ENCODE measurements around the gene GPI. TPM values are rescaled to one million over a fixed set of nuclear protein-coding genes. Genes with fewer than 3 reads are reported as not detected.

GPI gene
- total RNA-seq, 1 donor, result 102 TPM

DNA sequence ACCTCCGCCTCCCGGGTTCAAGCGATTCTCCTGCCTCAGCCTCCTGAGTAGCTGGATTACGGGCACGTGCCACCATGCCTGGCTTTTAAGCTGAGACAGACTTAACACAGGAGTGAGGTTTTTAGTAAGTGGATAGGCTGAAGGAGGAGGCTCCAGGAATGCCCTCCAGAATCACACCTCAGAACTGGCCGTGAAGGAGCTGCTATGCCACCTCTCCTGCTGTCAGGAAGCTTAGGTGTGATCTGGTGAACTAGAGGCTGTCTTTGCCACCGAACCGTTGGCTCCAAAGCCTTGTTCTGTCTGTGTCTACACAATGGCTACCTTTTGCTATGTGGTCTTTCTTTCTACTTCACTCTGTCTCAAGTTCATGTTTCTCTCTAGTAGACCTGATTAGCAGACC lies 43.4 kb downstream of the GPI start:
- no peak for DNase-seq (ENCODE audit: low read depth)
- TF ChIP-seq, protein P1, sequence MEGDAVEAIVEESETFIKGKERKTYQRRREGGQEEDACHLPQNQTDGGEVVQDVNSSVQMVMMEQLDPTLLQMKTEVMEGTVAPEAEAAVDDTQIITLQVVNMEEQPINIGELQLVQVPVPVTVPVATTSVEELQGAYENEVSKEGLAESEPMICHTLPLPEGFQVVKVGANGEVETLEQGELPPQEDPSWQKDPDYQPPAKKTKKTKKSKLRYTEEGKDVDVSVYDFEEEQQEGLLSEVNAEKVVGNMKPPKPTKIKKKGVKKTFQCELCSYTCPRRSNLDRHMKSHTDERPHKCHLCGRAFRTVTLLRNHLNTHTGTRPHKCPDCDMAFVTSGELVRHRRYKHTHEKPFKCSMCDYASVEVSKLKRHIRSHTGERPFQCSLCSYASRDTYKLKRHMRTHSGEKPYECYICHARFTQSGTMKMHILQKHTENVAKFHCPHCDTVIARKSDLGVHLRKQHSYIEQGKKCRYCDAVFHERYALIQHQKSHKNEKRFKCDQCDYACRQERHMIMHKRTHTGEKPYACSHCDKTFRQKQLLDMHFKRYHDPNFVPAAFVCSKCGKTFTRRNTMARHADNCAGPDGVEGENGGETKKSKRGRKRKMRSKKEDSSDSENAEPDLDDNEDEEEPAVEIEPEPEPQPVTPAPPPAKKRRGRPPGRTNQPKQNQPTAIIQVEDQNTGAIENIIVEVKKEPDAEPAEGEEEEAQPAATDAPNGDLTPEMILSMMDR (IDR thresholded peaks at IDR 0.05; ENCODE audit: insufficient read depth, low read depth, low read length), result no peak
- no peak overlapping the region for H3K4me3 ChIP-seq (ENCODE audit: low read depth, low read length)

DNA sequence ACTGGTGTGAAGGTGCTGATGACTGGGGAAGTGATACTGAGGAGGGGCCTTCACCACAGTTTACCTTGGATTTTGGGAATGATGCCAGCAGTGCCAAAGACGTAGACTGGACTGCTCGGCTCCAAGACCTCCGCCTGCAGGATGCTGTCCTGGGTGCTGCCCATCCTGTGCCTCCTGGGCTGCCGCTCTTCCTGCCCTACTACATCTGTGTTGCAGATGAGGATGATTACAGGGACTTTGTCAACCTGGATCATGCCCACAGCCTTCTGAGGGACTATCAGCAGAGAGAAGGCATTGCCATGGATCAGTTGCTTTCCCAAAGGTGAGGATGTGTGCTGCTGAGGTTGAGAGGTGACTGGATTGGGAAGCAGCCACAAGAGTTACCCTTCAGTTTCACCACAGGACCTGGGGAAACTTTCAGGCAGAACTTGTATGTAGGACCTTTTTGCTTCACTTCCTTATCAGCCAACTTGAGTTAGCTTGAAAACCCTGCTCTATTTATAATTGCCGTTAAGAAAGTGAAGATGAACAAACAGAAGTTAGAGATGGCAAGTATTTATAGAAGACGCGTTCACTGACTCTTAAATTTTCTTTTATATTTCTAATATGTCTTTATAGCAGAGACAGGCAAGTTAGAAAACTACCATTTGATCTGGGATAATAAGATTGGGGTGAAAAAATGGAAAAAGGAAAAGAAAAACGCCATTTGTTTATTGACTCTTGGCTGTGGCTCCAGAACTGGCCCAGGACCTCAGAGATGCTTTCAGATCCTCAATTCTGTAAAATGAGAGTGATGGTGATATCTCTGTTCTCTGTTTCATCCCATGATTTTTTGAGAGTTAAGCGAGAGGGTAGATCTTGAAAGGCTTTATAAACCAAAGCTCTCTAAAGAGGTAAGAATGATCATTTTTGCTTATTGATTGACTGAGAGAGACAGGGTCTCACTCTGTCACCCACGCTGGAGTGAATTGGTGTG lies 44.5 kb downstream of the GPI start:
- TF ChIP-seq, protein P1 (IDR thresholded peaks at IDR 0.05; ENCODE audit: insufficient read depth, low read depth, low read length), result no peak
- no peak for DNase-seq (ENCODE audit: low read depth)
- no peak overlapping the region for H3K4me3 ChIP-seq (ENCODE audit: low read depth, low read length)

DNA sequence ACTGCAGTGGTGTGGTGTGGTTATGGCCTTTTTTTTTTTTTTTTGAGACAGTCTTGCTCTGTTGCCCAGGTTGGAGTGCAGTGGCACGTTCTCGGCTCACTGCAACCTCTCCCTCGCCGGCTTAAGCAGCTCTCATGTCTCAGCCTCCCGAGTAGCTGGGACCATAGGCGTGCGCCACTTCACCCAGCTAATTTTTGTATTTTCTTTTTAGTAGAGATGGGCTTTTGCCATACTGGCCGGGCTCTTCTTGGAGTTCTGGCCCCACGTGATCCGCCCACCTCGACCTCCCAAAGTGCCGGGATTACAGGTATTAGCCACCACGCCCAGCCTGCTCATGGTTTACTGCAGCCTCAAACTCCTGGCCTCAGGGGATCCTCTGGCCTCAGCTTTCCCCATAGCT lies 46.2 kb downstream of the GPI start:
- TF ChIP-seq, protein P1 (IDR thresholded peaks at IDR 0.05; ENCODE audit: insufficient read depth, low read depth, low read length), result no peak
- no peak overlapping the region for H3K4me3 ChIP-seq (ENCODE audit: low read depth, low read length)
- no peak for DNase-seq (ENCODE audit: low read depth)

DNA sequence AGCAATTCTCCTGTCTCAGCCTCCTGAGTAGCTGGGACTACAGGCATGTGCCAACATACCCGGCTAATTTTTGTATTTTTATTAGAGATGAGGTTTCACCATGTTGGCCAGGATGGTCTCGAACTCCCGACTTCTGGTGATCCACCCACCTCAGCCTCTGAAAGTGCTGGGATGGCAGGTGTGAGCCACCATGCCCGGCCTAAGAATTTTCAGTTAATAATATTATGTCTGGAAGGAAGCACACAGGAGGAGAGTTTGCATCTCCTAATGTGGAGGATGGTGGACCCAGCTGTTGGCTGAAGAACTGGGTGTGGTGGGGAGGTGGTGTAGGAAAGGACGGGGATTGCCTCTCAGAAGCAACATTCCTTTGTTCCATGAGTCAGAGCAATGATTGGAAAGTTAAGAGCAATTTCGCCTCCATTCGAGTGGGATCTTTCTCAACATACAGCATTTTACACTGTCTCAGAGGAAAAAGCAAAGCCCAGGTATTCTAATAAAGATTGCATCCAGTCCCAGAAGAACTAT lies 51.1 kb downstream of the GPI start:
- TF ChIP-seq, protein P1 (IDR thresholded peaks at IDR 0.05; ENCODE audit: insufficient read depth, low read depth, low read length), result no peak
- no peak overlapping the region for H3K4me3 ChIP-seq (ENCODE audit: low read depth, low read length)
- DNase-seq (ENCODE audit: low read depth), result no peak

DNA sequence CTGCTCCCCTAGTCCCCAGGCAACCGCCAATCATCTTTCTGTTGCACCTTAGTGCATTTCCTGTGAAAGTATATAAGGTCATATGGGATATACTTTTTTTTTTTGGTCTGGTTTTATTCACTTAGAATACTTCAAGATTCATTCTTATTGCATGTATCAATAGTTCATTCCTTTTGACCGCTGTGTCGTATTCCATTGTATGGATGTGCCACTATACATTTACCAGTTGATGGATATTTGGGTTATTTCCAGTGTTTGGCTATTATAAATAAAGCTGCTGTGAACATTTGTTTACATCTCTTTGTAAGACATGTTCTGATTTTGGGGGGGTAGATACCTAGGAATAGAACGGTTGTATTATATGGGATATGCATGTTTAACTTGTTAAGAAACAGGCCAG lies 53.3 kb downstream of the GPI start:
- TF ChIP-seq, protein P1 (IDR thresholded peaks at IDR 0.05; ENCODE audit: insufficient read depth, low read depth, low read length), result no peak
- no peak for DNase-seq (ENCODE audit: low read depth)
- H3K4me3 ChIP-seq (ENCODE audit: low read depth, low read length), result no peak overlapping the region

DNA sequence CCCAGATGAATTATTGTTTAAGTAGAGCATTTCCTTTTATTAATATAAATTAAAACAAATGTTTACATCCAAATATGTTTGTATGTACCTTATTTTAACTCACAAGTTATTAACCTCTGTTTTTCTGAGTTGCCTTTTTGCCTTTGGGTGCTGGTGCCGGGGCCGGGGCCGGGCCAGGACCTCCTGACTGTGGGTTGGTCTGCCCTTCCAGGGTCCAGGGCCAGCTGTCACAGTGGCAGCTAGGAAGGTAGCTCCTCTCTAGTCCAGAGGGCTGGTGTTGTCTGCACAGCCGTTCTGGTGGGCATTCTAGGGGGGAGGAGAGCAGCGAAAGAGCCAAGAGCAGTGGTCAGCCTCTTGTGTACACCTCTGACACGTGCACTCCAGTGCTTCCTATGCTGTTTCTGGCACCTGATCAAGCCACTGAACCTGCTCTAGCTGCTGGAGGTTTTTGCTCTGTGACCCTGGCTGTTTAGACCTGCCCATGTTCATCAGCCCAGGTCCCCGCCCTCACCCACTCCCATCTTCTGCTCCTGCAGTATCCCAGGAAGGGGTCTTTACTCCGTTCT lies 61.2 kb downstream of the GPI start:
- TF ChIP-seq, protein P1 (IDR thresholded peaks at IDR 0.05; ENCODE audit: insufficient read depth, low read depth, low read length), result no peak
- DNase-seq (ENCODE audit: low read depth), result no peak
- no peak overlapping the region for H3K4me3 ChIP-seq (ENCODE audit: low read depth, low read length)

Measured in fibroblast of villous mesenchyme (primary cell).